GM18507 (cell line): ENCODE data around the gene COA4.
"Not testable (repeated sequence)": the region's sequence is repeated elsewhere in the genome, so short reads cannot be mapped to it uniquely, and the experiment has no call there.

Experiments used
- DNase-seq: peaks from one replicate; pipeline ENCODE4 v3.0.0; 2011; ENCODE audit warnings: low read depth; ENCODE audit not compliant: insufficient read length; ENCODE audit errors: extremely low spot score
- FAIRE-seq: peaks from 2 replicates; lab custom pipeline; 2011; peaks lifted over from hg19 to GRCh38; lab: Jason Lieb, UNC

Gene COA4

GRCh38 chr11:73876424-73877310 lies at the start of gene COA4, which contains the start of gene PAAF1:
Gene COA4, minus strand, starts transcription at chr11:73876846. Its CDS starts 3,468 bp downstream, at chr11:73873378.
Gene PAAF1, plus strand, starts transcription at chr11:73876999. Its CDS starts 23 bp downstream, at chr11:73877022.
- DNase-seq, result peak; percentile 94
- peak; percentile 94 for FAIRE-seq

DNA sequence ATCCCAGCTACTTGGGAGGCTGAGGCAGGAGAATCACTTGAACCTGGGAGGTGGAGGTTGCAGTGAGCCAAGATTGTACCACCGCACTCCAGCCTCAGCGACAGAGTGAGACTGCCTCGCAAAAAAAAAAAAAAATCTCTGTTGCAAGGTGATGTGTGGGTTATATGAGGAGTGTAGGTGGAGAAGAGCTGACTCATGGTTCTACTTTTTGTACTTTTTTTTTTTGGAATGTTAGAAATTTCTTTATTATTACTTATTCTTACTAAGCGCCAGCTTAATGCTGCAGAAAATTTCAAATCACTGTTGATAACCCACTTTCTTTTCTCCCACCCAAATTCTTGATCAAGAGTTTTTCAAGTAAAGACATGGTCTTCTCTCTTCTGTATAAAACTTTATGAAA lies 44.5 kb upstream of the COA4 start:
- FAIRE-seq (no peak), DNase-seq (no peak)

DNA sequence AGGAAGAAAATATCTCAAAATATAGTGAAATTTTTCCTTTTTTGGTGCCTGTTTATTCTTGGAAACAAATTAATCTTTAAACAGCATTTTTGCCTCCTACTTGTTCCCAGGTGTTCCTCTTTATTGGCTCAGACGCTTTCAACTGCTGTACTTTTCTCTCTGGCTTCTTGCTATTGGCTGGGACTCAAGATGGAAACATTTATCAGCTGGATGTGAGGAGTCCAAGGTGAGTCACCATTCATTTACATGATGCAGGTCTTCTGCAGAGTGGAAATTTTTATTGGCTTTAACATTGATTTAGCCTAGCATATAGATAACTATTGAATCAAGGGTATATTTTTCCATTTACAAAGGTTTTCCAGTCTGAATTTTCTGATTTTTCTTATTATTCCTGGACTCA lies 39.8 kb upstream of the COA4 start:
- FAIRE-seq (no peak), DNase-seq (no peak)

DNA sequence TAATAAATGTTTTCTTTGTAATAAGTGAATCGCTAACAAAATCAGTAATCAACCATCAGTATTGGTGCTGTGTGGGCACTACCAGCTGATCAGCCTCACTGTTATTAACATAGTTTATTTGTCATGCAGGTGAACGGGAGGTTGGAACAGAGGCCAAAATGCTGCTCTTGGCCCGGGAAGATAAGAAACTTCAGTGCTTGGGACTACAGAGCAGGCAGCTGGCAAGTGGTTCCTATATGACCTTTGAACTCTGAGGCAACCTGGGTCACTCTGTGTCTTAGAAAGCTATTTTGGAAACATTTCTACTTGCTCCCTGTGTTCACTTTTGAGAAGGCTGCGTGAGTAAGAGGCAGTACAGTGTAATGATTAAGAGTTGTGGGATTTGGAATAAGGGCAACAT lies 37.6 kb upstream of the COA4 start:
- FAIRE-seq (no peak), DNase-seq (no peak)

GRCh38 chr11:73913472-73913871 lies 36.8 kb upstream of the COA4 start:
- DNase-seq, result no peak
- FAIRE-seq, result no peak

DNA sequence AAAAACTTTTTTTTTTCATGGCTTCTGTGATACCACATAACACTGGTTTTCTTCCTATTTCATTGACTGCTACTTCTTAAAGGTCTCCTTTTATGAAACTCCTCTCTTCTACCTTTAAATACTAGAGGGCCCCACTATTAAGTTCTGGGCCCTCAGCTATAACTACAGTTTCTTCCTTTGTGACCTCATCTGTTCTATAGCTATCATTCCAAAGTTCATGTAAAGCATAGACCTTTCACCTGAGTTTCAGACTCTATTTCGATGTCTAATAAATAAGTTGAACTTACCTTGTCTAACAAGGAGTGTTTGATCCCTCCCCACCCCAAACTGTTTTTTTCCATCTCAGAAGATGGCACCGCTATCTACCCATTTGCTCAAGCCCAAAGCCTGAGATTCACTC lies 35.4 kb upstream of the COA4 start:
- DNase-seq (no peak), FAIRE-seq (no peak)

GRCh38 chr11:73907191-73907590 lies 30.5 kb upstream of the COA4 start:
- no peak for FAIRE-seq
- no peak for DNase-seq

DNA sequence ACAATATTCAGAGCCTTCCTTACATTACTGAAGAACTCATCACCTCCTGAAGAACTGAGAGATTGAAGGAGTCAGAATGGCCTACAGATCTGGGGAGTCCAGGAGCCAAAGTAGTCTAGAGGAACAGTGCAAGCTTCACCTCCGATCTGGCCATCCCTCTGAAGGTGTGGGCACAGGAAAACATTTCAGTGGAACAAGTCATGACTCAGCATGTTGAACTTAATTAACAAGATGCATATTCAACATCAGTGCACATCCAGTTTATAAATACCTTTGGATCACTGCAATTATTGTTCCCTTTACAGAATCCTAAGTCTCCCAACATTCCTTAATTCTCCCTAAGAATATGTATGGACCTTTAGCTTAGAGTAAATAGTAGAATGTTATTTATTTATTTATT lies 25.7 kb upstream of the COA4 start:
- FAIRE-seq (no peak), DNase-seq (no peak)

DNA sequence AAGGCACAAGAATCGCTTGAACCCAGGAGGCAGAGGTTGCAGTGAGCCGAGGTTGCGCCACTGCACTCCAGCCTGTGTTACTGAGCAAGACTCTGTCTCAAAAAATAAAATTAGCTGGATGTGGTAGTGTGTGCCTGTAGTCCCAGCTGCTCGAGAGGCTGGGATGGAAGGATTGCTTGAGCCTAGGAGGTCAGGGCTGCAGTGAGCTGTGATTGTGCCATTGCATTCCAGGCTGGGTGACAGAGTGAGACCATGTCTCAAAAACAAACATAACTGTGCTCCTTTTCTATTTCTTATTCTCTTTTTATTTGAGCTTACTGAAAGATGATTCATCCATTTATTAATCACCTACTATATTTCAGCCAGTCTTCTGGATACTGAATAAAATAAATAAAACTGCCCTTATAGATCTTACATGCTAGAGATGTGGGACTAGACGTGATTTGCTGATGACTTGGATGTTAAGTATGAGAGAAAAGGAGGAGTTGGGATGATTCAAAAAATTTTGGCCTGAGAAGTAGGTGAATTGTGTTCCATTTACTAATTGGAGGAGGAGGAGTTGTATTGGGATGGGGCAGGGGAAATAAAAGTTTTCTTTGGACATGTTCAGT lies 18.2 kb upstream of the COA4 start:
- no peak for DNase-seq
- FAIRE-seq, result no peak

GRCh38 chr11:73893041-73893440 lies 16.4 kb upstream of the COA4 start:
- FAIRE-seq (no peak), DNase-seq (no peak)

DNA sequence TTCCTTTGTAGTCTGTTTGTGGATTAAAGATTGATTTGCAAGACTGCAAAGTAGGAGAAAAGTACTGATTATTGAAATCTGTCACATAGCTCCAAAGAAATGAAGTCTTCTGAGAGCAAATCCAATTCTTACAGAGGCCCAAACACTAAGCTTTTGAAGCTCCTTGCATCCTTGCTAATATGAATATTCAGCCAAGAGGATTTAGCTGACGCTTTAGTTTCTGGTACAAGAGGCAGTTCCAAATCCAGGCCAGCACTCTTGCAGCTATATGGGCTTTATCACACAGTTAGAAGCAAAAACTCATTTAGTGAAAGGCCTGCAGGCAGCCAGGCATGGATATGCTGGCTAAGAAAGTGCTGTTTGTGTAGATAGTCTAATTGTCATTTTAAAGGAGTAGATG lies 12.9 kb upstream of the COA4 start:
- FAIRE-seq (no peak), DNase-seq (no peak)

DNA sequence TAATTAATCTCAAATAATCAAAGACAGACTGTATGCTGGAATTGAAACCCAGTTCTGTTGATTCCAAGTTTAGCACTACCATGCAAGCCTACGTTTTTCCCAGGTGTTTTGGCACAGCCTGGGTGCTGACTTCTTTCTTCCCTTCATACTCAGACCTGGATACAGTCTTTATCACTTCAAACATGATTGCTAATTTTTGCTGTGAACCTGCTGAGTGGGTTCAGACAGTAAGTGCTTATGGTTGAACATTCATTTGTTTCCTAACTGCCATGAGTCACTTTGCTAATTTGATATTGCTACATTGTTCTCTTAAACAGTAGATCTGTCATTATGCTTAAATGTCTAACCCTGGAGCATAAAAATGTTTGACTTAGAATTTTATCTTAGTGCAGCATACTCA lies 12.4 kb upstream of the COA4 start:
- DNase-seq (no peak), FAIRE-seq (no peak)

DNA sequence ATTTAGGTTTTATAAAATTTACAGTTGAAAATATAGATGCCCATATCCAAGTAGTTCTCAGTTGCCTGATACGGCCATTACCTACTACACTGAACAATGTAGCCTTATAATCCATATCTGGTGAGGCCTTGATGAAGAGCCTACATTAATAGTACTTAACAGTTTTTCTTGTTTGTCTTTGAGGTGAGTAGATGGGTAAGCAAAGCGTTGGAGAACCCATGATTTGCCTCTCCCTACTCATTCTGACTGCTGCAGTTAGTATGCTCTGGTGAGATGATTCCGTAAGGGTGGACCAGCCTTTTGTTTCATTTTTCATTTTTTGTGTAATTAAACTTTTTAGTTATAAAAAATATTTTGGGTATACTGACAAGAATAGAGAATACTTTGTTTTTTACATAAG lies 11.6 kb upstream of the COA4 start:
- DNase-seq (no peak), FAIRE-seq (no peak)

GRCh38 chr11:73883856-73884255 lies 7.2 kb upstream of the COA4 start:
- no peak for DNase-seq
- no peak for FAIRE-seq

DNA sequence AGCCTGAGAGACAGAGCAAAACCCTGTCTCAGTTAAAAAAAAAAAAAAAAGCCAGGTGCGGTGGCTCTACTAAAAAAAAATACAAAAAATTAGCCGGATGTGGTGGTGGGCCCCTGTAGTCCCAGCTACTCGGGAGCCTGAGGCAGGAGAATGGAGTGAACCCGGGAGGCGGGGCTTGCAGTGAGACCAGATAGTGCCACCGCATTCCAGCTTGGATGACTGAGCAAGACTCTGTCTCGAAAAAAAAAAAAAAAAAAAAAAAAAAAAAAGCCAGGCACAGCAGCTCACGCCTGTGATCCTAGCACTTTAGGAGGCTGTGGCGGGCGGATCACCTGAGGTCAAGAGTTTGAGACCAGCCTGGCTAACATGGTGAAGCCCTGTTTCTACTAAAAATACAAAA lies 3.8 kb upstream of the COA4 start:
- DNase-seq, FAIRE-seq: not testable (repeated sequence)

DNA sequence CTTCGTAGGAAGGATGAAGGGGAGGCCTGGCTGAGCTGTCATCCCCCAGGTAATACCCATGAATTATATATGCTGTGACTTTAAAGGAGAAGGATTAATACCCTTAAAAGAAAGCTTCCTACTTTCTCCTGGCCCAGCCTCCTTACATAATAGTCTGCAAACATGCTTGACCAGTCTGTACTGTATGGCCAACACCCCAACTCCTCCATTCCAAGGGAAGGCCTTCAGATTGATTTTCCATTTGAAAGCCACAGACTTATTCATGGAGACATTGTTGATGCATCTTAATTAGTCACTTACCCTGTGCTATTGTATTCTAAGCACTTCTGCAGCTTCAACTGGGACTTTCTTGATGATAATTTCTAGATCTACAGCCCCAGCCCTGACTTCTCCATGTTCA lies 2.1 kb upstream of the COA4 start:
- DNase-seq (no peak), FAIRE-seq (no peak)

GRCh38 chr11:73875840-73876239 lies 806 bp downstream of the COA4 start:
- FAIRE-seq (no peak), DNase-seq (no peak)

- DNase-seq, result no peak
- no peak for FAIRE-seq
Observed at GRCh38 chr11:73875380-73875779, 1.3 kb downstream of the COA4 start.

DNA sequence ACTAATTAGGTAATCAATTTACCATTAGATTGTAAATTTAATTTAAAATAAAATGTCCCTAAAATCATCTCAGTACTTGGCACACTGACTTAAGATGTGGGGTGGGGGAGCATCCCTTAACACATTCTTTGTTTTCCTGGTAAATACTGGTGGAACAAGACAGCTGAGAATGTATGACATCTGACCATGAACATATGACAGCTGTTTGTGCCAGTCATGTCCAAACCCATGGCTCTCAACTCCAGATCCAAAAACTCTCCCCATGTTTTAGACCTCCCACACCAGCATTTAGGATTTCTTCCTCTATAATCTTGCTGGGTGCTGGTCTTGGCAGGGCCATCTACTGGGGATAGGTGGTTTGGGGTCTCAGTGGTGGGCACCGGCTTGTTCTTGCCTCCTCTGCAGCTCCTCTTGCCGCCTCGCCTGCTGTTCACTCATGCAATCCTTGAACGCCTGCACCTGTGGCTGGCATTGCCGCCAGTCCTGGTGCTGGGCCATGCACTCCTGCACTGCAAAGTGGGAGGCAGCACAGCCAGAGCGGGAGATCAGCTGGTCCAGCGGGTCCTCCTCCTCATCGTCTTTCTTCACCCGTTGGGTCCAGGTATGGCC lies 3.8 kb downstream of the COA4 start:
- DNase-seq (no peak), FAIRE-seq (no peak)

DNA sequence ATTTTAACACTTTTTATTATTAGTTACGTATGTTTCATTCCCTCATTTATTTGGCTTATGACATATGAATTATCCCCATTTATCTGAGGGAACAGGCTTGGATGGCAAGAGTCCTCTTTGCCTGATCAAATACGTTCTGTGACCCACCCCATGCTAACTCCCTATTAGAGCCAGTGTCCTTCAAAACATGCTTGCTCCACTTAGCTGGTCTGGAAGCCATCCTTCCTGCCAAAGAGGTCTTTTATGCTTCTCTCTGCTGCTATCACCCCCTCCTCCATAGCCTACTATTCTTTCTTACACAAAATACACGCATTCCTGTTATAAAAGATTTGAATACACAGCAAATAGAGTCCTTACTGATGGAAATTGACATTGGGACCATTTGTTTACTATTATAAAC lies 6.4 kb downstream of the COA4 start:
- DNase-seq, result no peak
- FAIRE-seq, result no peak
